ENCODE results near the gene NME3.

NME3 gene

DNA sequence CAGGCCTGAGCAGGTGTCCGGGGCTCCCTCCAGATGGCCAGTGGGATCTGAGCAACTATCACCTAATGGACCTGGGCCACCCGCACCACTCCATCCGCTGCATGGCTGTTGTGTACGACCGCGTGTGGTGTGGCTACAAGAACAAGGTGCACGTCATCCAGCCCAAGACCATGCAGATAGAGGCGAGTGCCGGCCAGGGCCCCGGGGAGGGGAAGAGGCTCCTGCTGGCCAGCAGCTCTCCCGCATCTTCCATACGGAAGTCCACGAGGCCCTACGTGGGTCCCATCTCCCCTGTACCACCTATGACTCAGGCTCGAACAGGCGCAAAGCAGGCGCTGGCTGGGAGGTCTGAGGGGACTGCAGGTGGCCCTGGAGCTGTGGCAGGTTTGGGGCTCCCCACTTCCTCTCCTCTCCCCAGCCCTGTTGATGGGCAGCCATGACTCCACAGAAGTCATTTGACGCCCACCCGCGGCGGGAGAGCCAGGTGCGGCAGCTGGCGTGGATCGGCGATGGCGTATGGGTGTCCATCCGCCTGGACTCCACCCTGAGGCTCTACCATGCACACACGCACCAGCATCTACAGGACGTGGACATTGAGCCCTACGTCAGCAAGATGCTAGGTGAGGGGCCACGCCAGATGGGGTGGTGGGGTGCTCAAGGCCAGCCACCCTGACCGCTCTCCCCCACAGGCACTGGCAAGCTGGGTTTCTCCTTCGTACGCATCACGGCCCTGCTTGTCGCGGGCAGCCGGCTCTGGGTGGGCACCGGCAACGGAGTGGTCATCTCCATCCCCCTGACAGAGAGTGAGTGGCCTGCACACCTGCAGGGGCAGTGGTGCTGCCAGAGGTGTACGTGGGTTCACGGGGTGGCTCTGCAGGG, 4.0 kb downstream of the NME3 start:
- DNase-seq (ENCODE audit: low read depth), result no peak
- TF ChIP-seq, protein P1, sequence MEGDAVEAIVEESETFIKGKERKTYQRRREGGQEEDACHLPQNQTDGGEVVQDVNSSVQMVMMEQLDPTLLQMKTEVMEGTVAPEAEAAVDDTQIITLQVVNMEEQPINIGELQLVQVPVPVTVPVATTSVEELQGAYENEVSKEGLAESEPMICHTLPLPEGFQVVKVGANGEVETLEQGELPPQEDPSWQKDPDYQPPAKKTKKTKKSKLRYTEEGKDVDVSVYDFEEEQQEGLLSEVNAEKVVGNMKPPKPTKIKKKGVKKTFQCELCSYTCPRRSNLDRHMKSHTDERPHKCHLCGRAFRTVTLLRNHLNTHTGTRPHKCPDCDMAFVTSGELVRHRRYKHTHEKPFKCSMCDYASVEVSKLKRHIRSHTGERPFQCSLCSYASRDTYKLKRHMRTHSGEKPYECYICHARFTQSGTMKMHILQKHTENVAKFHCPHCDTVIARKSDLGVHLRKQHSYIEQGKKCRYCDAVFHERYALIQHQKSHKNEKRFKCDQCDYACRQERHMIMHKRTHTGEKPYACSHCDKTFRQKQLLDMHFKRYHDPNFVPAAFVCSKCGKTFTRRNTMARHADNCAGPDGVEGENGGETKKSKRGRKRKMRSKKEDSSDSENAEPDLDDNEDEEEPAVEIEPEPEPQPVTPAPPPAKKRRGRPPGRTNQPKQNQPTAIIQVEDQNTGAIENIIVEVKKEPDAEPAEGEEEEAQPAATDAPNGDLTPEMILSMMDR (conservative IDR thresholded peaks at IDR 0.05; ENCODE audit: low read length), result no peak
- no peak overlapping the region for H3K4me3 ChIP-seq (ENCODE audit: low read length)

DNA sequence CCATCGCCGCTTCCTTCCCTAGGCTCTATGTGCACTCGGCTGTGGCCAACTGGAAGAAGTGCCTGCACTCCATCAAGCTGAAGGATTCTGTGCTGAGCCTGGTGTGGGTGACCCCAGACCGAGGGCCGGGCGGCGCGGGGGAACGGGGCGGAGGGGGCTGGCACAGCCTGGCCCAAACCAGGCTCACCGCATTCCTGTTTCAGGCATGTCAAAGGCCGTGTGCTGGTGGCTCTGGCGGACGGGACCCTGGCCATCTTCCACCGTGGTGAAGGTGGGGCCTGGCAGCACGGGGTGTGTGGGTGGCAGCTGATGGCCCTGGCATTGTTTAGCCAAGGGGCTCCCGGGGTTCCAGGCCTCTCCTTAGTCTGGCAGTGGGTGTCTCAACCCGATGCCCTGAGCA, 4.6 kb downstream of the NME3 start:
- no peak overlapping the region for H3K4me3 ChIP-seq (ENCODE audit: low read length)
- TF ChIP-seq, protein P1 (conservative IDR thresholded peaks at IDR 0.05; ENCODE audit: low read length), result no peak
- DNase-seq (ENCODE audit: low read depth), result no peak

DNA sequence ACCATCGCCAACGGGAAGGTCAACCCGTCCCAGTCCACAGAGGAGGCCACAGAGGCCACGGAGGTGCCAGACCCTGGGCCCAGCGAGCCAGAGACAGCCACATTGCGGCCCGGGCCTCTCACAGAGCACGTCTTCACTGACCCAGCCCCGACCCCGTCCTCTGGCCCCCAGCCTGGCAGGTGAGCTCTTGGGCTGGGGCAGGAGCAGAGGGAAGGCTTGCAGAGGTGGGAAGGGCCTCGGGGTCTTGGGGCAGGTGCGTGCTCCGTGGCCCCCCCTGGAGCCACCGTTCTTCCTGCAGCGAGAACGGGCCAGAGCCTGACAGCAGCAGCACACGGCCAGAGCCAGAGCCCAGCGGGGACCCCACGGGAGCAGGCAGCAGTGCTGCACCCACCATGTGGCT, 5.1 kb downstream of the NME3 start:
- TF ChIP-seq, protein P1 (conservative IDR thresholded peaks at IDR 0.05; ENCODE audit: low read length), result no peak
- H3K4me3 ChIP-seq (ENCODE audit: low read length), result no peak overlapping the region
- DNase-seq (ENCODE audit: low read depth), result no peak

DNA sequence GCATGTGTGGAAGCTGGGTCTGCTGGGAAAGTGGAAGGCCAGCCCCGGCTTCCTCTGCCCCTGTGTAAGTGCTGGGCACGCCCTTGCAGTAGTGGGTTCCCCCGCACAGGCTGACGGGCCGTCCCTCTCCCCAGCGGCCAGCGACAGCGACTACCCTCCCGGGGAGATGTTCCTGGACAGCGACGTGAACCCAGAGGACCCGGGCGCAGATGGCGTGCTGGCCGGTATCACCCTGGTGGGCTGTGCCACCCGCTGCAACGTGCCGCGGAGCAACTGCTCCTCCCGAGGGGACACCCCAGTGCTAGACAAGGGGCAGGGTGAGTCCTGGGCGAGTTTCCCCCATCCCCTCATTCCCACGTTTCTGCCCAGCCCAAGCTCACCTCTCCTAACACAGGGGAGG, 5.5 kb downstream of the NME3 start:
- H3K4me3 ChIP-seq (ENCODE audit: low read length), result no peak overlapping the region
- TF ChIP-seq, protein P1 (conservative IDR thresholded peaks at IDR 0.05; ENCODE audit: low read length), result no peak
- DNase-seq (ENCODE audit: low read depth), result no peak

DNA sequence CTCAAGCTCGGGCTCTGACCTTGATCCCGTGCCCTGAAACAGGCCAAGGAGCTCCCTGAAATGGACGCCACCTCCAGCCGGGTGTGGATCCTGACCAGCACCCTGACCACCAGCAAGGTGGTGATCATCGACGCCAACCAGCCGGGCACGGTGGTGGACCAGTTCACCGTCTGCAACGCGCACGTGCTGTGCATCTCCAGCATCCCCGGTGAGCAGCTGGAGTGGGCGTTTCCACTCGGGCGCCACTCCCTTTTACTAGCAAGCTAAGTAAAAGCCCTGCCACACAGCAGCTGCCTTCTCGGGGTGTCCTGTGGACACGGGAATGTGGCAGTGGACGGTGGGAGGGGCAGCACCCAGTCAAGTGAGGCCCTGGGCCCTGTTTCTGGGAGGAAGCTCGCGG, 6.4 kb downstream of the NME3 start:
- TF ChIP-seq, protein P1 (conservative IDR thresholded peaks at IDR 0.05; ENCODE audit: low read length), result no peak
- DNase-seq (ENCODE audit: low read depth), result no peak
- H3K4me3 ChIP-seq (ENCODE audit: low read length), result no peak overlapping the region

DNA sequence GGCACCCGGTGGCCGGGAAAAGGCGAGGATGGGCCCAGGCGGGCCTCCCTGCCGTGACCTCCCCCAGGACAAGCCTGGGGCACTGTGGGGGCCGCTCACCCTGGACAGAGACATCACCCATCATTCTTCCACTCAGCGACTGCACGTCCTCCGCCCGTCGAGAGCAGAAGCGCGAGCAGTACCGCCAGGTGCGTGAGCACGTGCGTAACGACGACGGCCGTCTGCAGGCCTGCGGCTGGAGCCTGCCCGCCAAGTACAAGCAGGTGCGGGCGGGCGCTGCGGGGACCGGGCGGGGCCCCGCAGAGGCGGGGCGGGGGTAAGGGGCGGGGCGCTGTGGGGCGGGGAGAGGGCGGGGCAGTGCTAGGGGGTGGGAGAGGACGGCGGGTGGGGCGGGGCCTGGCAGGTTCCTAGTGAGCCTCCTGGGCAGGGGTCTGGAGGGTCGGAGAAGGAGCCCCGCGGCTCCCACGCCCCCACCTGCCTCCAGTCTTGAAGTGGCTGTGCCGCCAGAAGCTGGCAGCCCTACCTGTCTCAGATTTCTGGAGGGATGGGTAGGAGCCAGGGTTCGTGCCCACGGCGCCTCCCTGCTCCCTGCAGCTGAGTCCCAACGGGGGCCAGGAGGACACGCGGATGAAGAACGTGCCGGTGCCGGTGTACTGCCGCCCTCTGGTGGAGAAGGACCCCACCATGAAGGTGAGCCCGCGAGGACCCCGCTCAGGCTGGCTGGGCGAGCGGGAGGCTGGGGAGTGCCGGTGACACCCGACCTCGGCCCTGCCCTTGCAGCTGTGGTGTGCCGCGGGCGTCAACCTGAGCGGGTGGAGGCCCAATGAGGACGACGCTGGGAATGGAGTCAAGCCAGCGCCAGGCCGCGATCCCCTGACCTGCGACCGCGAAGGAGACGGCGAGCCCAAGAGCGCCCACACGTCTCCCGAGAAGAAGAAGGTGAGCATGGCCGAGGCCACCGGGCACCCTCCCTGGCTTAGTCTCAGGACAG, 7.5 kb downstream of the NME3 start:
- TF ChIP-seq, protein P1 (conservative IDR thresholded peaks at IDR 0.05; ENCODE audit: low read length), result peak; percentile 22
- H3K4me3 ChIP-seq (ENCODE audit: low read length), result no peak overlapping the region
- DNase-seq (ENCODE audit: low read depth), result no peak
